Fibroblast of villous mesenchyme (primary cell): ENCODE measurements around the gene CYB561D2. TPM values are rescaled to one million over a fixed set of nuclear protein-coding genes. Genes with fewer than 3 reads are reported as not detected.

ENCODE experiments used
- DNase-seq: peaks from one replicate; pipeline ENCODE4 v3.0.0-alpha.2; 2010; ENCODE audit warnings: low read depth
- H3K4me3 ChIP-seq: 2 replicates; pipeline ENCODE4 v1.5.1; 2011; ENCODE audit warnings: low read depth, mild to moderate bottlenecking, low read length
- CTCF ChIP-seq: IDR thresholded peaks from 2 replicates; pipeline ENCODE4 v1.5.1; 2012; ENCODE audit warnings: low read depth, mild to moderate bottlenecking, low read length; ENCODE audit not compliant: insufficient read depth
- total RNA-seq: library from RNA; depleted of rRNA; stranded (reverse); fragments of >200 nt; gene quantifications from 2 replicates; pipeline ENCODE4 v1.2.3, GENCODE V29; 2012

Gene CYB561D2
- total RNA-seq, 1 donor, result 23.7 TPM

DNA sequence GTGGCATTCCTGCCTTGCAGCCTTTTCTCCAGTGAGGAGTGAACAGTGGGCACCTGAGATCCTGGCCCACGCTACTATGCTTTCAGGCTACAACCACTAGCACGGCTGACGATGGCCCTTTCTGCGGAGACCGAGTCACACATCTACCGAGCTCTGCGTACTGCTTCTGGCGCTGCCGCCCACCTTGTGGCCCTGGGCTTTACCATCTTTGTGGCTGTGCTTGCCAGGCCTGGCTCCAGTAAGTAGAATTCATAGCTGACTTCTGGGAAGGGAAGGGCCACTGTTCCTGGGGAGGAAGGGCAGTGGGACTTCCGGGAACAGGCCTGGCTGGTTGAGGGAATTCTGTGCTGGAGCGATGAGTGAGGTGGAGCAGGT lies 648 bp downstream of the CYB561D2 start:
- DNase-seq, result no peak
- TF ChIP-seq CTCF, result no peak
- H3K4me3 ChIP-seq, result peak overlapping the region; percentile 97

DNA sequence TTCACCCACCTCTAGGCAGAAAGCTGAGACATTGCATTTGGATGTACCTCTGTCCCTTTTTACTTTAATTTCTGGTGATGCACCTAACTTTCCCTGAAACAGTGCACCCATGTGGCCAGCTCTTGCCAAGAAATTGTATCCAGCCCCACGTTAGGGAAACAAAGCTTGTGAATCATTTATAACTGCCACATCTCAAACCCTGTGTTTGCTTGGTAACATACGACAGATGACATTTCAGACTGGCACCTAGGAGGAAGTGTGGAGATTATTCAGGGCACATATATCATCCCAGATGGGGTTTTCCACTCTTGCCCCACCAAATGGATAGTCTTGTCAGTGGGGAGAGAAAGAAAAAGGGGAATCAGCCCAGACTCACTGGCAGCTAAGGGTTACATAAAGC lies 2.1 kb downstream of the CYB561D2 start:
- peak; percentile 29 for TF ChIP-seq CTCF
- no peak overlapping the region for H3K4me3 ChIP-seq
- DNase-seq, result no peak

DNA sequence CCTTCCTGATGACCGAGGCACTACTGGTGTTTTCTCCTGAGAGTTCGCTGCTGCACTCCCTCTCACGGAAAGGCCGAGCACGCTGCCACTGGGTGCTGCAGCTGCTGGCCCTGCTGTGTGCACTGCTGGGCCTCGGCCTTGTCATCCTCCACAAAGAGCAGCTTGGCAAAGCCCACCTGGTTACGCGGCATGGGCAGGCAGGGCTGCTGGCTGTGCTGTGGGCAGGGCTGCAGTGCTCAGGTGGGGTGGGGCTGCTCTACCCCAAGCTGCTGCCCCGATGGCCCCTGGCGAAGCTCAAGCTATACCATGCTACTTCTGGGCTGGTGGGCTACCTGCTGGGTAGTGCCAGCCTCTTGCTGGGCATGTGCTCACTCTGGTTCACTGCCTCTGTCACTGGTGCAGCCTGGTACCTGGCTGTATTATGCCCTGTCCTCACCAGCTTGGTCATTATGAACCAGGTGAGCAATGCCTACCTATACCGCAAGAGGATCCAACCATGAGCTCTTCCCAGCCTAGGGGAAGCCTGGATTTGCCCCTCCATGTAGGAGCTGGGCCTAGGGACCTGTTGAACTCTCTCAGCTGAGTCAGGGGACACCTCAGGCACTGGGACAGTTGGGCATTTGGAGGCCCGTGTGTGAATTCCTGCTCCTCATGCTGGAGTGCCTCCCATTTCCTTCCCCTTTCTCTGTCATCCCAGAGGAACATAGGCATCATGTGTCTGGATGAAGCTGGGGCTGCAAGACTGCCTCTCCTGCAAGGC lies 2.8 kb downstream of the CYB561D2 start:
- no peak for DNase-seq
- H3K4me3 ChIP-seq, result no peak overlapping the region
- no peak for TF ChIP-seq CTCF

DNA sequence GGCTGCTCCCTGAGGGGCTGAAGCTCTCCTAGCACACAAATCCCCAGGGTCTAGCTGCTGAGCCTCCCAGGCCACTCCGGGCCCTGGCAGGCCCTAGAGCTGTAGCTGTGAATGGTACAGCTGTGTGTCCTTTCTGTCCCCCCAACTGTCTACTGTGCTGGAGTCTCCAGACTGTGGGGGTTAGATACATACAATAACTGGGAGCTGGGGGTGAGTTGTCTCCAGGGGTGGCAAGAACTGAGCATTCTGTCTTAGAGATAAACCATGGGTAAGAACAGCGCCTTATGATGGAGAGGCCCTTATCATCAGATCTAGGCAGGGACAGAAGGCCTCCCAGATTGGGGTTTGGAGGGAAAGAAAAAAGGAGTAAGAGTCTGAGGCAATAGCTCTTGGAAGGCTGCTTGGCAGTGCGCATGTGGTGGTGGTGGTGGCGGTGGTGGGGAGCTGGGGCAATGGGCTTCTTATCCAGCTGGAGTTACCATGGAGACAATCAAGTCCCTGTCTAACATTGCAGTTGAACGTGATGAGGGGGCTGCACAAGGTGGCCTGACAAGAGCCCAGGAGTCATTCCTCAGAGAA lies 3.6 kb downstream of the CYB561D2 start:
- no peak for TF ChIP-seq CTCF
- H3K4me3 ChIP-seq, result no peak overlapping the region
- DNase-seq, result no peak

DNA sequence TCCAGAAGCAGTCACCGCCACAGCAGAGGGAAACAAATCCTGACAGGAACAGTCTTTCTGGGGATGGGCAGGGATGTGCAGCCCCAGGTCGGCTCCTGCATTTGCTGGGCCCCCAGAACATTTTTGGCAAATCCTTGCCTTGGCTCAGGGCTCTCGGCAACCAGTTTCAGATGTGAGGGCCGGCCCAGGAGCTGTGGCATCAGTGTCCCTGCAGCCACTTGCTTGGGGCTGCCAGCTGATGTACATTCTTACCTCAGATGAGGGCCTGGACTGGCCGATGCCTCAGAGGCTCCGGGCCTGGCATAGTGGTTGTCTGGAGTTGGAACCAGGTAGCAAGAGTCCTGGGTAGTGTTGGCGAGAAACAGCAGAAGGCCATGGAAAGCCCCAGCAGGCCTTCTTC lies 4.2 kb downstream of the CYB561D2 start:
- no peak for DNase-seq
- no peak for TF ChIP-seq CTCF
- no peak overlapping the region for H3K4me3 ChIP-seq

DNA sequence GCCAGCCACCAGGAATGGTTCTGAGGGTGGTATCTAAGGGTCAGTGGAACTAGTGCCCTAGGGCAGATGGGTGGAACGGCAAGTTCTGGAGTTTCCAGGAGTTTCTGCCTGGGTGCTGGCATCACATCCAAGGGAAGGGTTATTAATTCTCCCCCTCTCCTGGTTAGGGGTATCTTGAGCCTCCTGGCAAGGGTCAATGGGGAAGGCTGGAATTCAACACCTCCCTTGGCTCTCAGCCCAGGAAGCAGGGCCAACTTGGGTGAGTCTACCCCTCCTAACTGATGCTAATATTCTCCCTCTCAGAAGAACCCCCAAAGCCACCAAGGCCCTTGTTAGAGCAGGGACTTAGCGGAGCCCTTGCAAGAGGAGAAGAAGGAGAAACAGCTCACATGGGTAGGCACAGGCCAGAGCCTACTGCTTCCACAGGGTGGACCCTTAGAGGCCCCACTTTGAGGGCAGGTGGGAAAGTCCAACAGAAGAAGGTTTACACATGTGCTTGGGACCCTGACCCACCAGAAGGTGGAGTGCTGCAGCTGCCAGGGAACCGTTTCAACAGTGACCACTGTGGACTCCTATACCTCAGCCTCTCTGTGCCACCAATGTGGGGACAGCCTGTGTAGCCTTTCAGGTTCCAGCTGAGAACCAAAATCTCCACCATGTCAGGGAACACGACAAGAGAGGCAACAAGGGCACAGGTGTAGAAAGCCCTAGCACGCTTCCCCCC lies 5.3 kb downstream of the CYB561D2 start:
- TF ChIP-seq CTCF, result no peak
- DNase-seq, result no peak
- peak overlapping the region; percentile 91 for H3K4me3 ChIP-seq
